GM12878 (cell line): ENCODE results near the gene LILRB5.

Source experiments
- BCL11A ChIP-seq: IDR thresholded peaks from 2 replicates; pipeline ENCODE4 v1.6.1; 2011; ENCODE audit warnings: low read depth, low read length
- CEBPB ChIP-seq, 2 experiments: fragments of 150-350 bp in 1 of 2; IDR thresholded peaks; 2 replicates each; pipeline ENCODE4 v1.6.1; 2012 to 2014; ENCODE audit warnings: low read depth in 2 of 2, low read length in 2 of 2, borderline replicate concordance in 1 of 2, inconsistent platforms in 1 of 2
- CREB1 ChIP-seq: IDR thresholded peaks from 2 replicates; pipeline ENCODE4 v1.6.1; 2012; ENCODE audit warnings: low read depth, mild to moderate bottlenecking, inconsistent platforms
- EP300 ChIP-seq, 2 experiments: fragments of 150-350 bp in 1 of 2; IDR thresholded peaks; 2 replicates each; pipeline ENCODE4 v1.6.1; 2011 to 2012; ENCODE audit warnings: low read depth in 2 of 2, low read length in 2 of 2, borderline replicate concordance in 1 of 2, improper control_type of control experiment in 1 of 2, inconsistent platforms in 1 of 2; ENCODE audit not compliant: control insufficient read depth in 1 of 2
- EZH2 ChIP-seq: IDR thresholded peaks from 2 replicates; pipeline ENCODE4 v1.6.1; 2012; ENCODE audit warnings: low read depth, mild to moderate bottlenecking, control low read depth, inconsistent platforms, low read length, borderline replicate concordance; ENCODE audit not compliant: control insufficient read depth
- GABPA ChIP-seq: IDR thresholded peaks from 2 replicates; pipeline ENCODE4 v1.6.1; 2014; ENCODE audit warnings: antibody characterized with exemption, low read depth, mild to moderate bottlenecking, inconsistent platforms
- JUND ChIP-seq: IDR thresholded peaks from 2 replicates; pipeline ENCODE4 v1.6.1; 2012; ENCODE audit warnings: low read depth, mild to moderate bottlenecking, low read length, improper control_type of control experiment, moderate library complexity
- NRF1 ChIP-seq: conservative IDR thresholded peaks from 2 replicates; pipeline ENCODE4 v1.6.1; 2011; ENCODE audit warnings: mild to moderate bottlenecking, low read depth, low read length, improper control_type of control experiment
- POLR2A ChIP-seq: IDR thresholded peaks from 2 replicates; pipeline ENCODE4 v1.6.1; 2011; ENCODE audit warnings: low read depth, mild to moderate bottlenecking, low read length
- RFX5 ChIP-seq: IDR thresholded peaks from 2 replicates; pipeline ENCODE4 v1.6.1; 2011; ENCODE audit warnings: low read depth, low read length, improper control_type of control experiment
- TBL1XR1 ChIP-seq: IDR thresholded peaks from 2 replicates; pipeline ENCODE4 v1.6.1; 2012; ENCODE audit warnings: low read depth, low read length, improper control_type of control experiment
- YY1 ChIP-seq: IDR thresholded peaks from 2 replicates; pipeline ENCODE4 v1.6.1; 2011; ENCODE audit warnings: low read depth, mild to moderate bottlenecking, low read length
- TF ChIP-seq, protein P1 (sequence below), 3 experiments: IDR thresholded peaks in 2 of 3; conservative IDR thresholded peaks in 1 of 3; 2 replicates each; pipeline ENCODE4 v1.5.1; 2011; ENCODE audit warnings: low read depth in 3 of 3, low read length in 3 of 3, mild to moderate bottlenecking in 3 of 3, control low read depth in 2 of 3, moderate library complexity in 2 of 3, inconsistent platforms in 1 of 3, mixed read lengths in 1 of 3; ENCODE audit not compliant: control insufficient read depth in 2 of 3, insufficient read depth in 1 of 3; ENCODE audit errors: extremely low read depth in 1 of 3
- TF ChIP-seq, protein P2 (sequence below): IDR thresholded peaks from 2 replicates; pipeline ENCODE4 v1.6.1; 2012; ENCODE audit warnings: mild to moderate bottlenecking, low read depth, low read length

DNA sequence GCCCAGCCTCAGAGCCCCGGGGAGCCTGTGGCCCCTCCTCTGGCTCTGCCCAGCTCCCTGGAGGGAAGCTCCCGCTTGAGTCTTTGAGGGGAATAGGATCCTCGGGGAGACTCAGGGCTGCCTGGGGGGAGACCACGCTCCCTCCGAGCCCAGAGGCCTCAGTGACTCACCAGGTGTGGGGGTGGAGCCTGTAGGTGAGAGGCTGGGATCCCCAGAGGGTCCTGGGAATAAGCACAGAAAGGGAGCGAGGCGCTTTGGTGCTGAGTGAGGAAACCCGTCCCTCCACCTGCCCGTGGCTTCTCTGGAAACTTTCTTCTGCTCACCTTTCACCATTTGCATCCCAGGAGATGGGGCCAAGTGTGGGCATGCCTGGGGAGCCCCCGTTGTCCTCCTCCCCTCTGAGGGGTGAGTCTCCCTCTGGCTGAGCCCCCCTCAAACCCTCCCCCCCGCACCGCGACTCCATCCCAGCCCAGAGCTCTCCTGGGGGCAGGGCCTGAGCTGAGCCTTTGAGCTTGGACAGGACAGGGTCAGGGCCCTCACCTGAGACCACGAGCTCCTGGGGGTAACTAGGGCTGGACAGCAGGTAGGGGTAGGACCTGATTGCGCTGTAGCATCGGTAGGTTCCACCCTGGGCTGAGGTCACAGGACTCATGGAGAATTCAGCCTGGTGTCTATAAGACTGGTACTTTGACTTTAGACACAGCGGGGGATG lies 2.7 kb downstream of the LILRB5 start:
- TF ChIP-seq, protein P1, sequence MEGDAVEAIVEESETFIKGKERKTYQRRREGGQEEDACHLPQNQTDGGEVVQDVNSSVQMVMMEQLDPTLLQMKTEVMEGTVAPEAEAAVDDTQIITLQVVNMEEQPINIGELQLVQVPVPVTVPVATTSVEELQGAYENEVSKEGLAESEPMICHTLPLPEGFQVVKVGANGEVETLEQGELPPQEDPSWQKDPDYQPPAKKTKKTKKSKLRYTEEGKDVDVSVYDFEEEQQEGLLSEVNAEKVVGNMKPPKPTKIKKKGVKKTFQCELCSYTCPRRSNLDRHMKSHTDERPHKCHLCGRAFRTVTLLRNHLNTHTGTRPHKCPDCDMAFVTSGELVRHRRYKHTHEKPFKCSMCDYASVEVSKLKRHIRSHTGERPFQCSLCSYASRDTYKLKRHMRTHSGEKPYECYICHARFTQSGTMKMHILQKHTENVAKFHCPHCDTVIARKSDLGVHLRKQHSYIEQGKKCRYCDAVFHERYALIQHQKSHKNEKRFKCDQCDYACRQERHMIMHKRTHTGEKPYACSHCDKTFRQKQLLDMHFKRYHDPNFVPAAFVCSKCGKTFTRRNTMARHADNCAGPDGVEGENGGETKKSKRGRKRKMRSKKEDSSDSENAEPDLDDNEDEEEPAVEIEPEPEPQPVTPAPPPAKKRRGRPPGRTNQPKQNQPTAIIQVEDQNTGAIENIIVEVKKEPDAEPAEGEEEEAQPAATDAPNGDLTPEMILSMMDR (IDR thresholded peaks at IDR 0.05 in 2 of 3, conservative IDR thresholded peaks at IDR 0.05 in 1 of 3; ENCODE audit: control insufficient read depth in 2 of 3, extremely low read depth in 1 of 3, insufficient read depth in 1 of 3, low read depth in 3 of 3, low read length in 3 of 3): no peak
- TF ChIP-seq TBL1XR1 (no peak), EZH2 (no peak), CEBPB (IDR thresholded peaks at IDR 0.05; ENCODE audit: borderline replicate concordance in 1 of 2, low read depth in 2 of 2, low read length in 2 of 2) (no peak), BCL11A (no peak), GABPA (no peak), NRF1 (no peak), YY1 (no peak), RFX5 (no peak), POLR2A (no peak), EP300 (IDR thresholded peaks at IDR 0.05; ENCODE audit: borderline replicate concordance in 1 of 2, control insufficient read depth in 1 of 2, low read depth in 2 of 2, low read length in 2 of 2) (no peak), JUND (no peak), CREB1 (no peak)
- TF ChIP-seq, protein P2, sequence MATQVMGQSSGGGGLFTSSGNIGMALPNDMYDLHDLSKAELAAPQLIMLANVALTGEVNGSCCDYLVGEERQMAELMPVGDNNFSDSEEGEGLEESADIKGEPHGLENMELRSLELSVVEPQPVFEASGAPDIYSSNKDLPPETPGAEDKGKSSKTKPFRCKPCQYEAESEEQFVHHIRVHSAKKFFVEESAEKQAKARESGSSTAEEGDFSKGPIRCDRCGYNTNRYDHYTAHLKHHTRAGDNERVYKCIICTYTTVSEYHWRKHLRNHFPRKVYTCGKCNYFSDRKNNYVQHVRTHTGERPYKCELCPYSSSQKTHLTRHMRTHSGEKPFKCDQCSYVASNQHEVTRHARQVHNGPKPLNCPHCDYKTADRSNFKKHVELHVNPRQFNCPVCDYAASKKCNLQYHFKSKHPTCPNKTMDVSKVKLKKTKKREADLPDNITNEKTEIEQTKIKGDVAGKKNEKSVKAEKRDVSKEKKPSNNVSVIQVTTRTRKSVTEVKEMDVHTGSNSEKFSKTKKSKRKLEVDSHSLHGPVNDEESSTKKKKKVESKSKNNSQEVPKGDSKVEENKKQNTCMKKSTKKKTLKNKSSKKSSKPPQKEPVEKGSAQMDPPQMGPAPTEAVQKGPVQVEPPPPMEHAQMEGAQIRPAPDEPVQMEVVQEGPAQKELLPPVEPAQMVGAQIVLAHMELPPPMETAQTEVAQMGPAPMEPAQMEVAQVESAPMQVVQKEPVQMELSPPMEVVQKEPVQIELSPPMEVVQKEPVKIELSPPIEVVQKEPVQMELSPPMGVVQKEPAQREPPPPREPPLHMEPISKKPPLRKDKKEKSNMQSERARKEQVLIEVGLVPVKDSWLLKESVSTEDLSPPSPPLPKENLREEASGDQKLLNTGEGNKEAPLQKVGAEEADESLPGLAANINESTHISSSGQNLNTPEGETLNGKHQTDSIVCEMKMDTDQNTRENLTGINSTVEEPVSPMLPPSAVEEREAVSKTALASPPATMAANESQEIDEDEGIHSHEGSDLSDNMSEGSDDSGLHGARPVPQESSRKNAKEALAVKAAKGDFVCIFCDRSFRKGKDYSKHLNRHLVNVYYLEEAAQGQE: no peak
